ENCODE results near the gene MMP14. TPM values are rescaled to one million over a fixed set of nuclear protein-coding genes. Genes with fewer than 3 reads are reported as not detected.

The MMP14 gene
- total and polyA plus RNA-seq, 2 experiments from 2014 or later, result 1.8 to 48.1 TPM

DNA sequence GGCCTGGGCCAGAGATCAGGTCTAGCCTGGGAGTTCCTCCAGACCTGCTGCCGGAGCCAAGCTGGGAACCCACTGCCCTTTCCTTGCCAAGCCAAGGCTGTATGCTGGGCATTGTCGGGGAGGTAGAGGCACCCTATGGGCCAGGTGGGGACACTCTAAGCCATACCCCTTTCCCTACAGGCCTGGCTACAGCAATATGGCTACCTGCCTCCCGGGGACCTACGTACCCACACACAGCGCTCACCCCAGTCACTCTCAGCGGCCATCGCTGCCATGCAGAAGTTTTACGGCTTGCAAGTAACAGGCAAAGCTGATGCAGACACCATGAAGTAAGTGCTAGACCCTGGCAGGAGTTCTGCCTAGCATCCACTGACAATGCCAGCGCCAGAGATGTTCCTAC is 4.9 kb downstream of the MMP14 start:
- Histone ChIP-seq H3K4me3 (no peak overlapping the region), H3K27ac (no peak overlapping the region), H3K9me3 (ENCODE audit: low read depth) (no peaks in the 10 kb centered on the region), H3K36me3 (no peaks in the 10 kb centered on the region), H3K27me3 (no peaks in the 10 kb centered on the region), H3K4me1 (ENCODE audit: low read depth) (peaks cover 11% of the 10 kb centered on the region)
- TF ChIP-seq, protein P1, sequence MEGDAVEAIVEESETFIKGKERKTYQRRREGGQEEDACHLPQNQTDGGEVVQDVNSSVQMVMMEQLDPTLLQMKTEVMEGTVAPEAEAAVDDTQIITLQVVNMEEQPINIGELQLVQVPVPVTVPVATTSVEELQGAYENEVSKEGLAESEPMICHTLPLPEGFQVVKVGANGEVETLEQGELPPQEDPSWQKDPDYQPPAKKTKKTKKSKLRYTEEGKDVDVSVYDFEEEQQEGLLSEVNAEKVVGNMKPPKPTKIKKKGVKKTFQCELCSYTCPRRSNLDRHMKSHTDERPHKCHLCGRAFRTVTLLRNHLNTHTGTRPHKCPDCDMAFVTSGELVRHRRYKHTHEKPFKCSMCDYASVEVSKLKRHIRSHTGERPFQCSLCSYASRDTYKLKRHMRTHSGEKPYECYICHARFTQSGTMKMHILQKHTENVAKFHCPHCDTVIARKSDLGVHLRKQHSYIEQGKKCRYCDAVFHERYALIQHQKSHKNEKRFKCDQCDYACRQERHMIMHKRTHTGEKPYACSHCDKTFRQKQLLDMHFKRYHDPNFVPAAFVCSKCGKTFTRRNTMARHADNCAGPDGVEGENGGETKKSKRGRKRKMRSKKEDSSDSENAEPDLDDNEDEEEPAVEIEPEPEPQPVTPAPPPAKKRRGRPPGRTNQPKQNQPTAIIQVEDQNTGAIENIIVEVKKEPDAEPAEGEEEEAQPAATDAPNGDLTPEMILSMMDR (IDR thresholded peaks at IDR 0.05; ENCODE audit: low read depth, low read length), result no peak
- no peak for DNase-seq (ENCODE audit: low read depth in 1 of 2, low spot score in 1 of 2)

DNA sequence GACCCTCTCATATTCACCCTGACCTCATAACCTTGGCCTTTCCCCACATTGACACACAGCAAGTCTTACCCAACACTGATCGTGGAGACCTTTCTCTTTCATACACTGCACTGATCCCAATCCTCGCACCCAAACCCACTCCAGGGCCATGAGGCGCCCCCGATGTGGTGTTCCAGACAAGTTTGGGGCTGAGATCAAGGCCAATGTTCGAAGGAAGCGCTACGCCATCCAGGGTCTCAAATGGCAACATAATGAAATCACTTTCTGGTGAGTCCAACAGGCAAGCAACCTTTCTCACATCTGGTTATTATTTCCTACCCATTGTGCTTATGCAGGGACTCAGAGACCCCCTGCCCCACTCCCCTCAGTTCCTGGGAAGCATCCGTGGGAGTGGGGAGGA is 5.4 kb downstream of the MMP14 start:
- Histone ChIP-seq H3K36me3 (no peaks in the 10 kb centered on the region), H3K27me3 (no peaks in the 10 kb centered on the region), H3K27ac (no peak overlapping the region), H3K4me3 (no peak overlapping the region), H3K4me1 (ENCODE audit: low read depth) (peaks cover 11% of the 10 kb centered on the region), H3K9me3 (ENCODE audit: low read depth) (no peaks in the 10 kb centered on the region)
- TF ChIP-seq, protein P1 (IDR thresholded peaks at IDR 0.05; ENCODE audit: low read depth, low read length), result no peak
- DNase-seq (ENCODE audit: low read depth in 1 of 2, low spot score in 1 of 2), result no peak

DNA sequence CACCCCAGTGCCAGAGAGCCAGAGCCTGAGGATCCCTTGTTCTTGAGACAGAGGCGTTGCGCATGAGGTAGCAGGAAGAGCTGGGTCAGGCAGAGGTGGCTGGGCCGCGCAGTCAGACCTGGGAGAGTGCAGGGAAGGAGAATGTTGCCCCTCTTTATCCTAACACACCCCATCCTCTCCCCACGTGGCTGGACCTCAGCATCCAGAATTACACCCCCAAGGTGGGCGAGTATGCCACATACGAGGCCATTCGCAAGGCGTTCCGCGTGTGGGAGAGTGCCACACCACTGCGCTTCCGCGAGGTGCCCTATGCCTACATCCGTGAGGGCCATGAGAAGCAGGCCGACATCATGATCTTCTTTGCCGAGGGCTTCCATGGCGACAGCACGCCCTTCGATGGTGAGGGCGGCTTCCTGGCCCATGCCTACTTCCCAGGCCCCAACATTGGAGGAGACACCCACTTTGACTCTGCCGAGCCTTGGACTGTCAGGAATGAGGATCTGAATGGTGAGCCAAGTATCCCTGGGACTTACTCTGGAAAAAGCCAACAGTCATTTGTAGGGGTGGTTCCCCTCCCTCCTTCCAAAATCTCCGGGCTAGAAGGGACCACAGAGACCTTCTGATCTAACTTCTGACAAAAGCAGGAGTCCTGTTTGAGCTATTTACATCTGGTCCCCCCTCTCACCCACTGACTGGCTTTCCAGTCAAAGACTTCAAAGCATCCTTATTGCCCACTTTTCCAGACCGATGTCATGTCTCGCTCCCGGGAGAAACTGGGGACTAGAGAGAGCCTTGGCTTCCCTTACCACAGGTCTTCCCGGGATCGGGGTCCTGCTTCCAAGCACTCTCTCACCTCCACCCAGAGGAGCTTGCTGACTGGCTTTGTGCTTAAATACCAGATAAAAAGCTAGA is 6.1 kb downstream of the MMP14 start:
- Histone ChIP-seq H3K4me1 (ENCODE audit: low read depth) (peaks cover 11% of the 10 kb centered on the region), H3K9me3 (ENCODE audit: low read depth) (no peaks in the 10 kb centered on the region), H3K4me3 (no peak overlapping the region), H3K36me3 (no peaks in the 10 kb centered on the region), H3K27ac (no peak overlapping the region), H3K27me3 (no peaks in the 10 kb centered on the region)
- TF ChIP-seq, protein P1 (IDR thresholded peaks at IDR 0.05; ENCODE audit: low read depth, low read length), result no peak
- no peak for DNase-seq (ENCODE audit: low read depth in 1 of 2, low spot score in 1 of 2)

DNA sequence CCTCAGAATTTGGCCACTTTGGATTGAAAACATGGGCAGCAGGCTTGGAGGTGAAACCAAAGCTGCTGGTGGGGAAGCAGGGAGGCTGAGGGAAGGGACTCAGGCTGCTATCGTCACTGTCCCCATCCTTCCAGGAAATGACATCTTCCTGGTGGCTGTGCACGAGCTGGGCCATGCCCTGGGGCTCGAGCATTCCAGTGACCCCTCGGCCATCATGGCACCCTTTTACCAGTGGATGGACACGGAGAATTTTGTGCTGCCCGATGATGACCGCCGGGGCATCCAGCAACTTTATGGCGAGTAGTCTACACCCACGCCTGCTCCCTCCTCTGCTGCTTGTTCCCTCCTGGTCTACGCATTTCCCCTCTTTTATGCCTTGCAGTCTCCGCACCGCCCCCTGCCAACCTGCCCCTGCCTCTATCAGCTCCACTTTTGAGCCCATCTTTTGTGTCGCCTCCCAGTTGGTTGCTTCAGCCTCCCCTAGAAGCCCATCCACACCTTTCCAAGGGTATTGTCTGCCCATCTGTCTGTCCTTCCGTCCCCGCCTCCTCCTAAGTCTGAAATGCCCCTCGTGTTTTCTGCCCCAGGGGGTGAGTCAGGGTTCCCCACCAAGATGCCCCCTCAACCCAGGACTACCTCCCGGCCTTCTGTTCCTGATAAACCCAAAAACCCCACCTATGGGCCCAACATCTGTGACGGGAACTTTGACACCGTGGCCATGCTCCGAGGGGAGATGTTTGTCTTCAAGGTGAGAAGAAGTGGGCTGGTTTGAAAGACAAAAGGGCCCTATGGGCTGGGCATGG is 6.9 kb downstream of the MMP14 start:
- Histone ChIP-seq H3K4me1 (ENCODE audit: low read depth) (peaks cover 9% of the 10 kb centered on the region), H3K4me3 (no peak overlapping the region), H3K9me3 (ENCODE audit: low read depth) (no peaks in the 10 kb centered on the region), H3K27ac (no peak overlapping the region), H3K27me3 (no peaks in the 10 kb centered on the region), H3K36me3 (no peaks in the 10 kb centered on the region)
- DNase-seq (ENCODE audit: low read depth in 1 of 2, low spot score in 1 of 2), result no peak
- TF ChIP-seq, protein P1 (IDR thresholded peaks at IDR 0.05; ENCODE audit: low read depth, low read length), result no peak

DNA sequence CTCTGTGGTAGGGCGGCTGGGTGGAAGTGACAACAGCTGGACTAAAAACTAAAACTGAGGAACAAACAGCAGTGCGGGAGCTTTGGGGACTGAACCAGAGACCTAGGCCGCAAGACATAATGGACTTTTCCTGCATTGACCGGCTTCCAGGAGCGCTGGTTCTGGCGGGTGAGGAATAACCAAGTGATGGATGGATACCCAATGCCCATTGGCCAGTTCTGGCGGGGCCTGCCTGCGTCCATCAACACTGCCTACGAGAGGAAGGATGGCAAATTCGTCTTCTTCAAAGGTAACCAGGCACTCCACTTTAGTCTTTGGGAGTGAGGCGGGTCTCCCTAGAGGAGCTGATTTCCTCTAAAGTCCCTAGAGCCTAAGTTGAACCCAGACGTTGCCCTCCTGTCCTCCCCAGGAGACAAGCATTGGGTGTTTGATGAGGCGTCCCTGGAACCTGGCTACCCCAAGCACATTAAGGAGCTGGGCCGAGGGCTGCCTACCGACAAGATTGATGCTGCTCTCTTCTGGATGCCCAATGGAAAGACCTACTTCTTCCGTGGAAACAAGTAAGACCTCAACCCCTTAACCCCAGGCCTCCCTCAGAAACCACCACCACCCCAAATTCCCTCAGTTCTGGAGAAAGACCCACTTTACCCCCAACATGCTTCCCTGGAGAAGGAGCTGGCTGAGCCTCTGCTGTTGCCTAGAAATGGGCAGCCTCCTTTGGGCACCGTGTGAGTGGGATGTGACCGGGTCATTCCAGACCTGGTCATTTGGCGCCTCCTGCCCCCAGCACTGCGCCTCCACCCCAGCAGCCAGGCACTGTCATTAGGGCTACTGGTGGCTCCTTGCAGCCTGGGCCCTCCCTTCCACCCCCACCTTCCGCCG is 8.1 kb downstream of the MMP14 start:
- H3K4me3 ChIP-seq, result no peak overlapping the region
- no peaks in the 10 kb centered on the region for H3K9me3 ChIP-seq (ENCODE audit: low read depth)
- DNase-seq (ENCODE audit: low read depth in 1 of 2, low spot score in 1 of 2), result no peak
- H3K27ac ChIP-seq, result no peak overlapping the region
- H3K27me3 ChIP-seq, result no peaks in the 10 kb centered on the region
- H3K4me1 ChIP-seq (ENCODE audit: low read depth), result peaks cover 5% of the 10 kb centered on the region
- H3K36me3 ChIP-seq, result no peaks in the 10 kb centered on the region
- TF ChIP-seq, protein P1 (IDR thresholded peaks at IDR 0.05; ENCODE audit: low read depth, low read length), result no peak
